Ovary (tissue), 9 donors: ENCODE results near the gene LYST. TPM values are rescaled to one million over a fixed set of nuclear protein-coding genes. Genes with fewer than 3 reads are reported as not detected.
"Not testable (repeated sequence)": the region's sequence is repeated elsewhere in the genome, so short reads cannot be mapped to it uniquely, and the experiment has no call there.

Experiments
- DNase-seq, 5 donors: peaks; one replicate each; pipeline ENCODE4 v3.0.0-alpha.2; 2019 to 2020
- H3K27ac ChIP-seq, 2 donors: fragments of 200-600 bp; one replicate each; pipeline versions ENCODE4 v1.5.1 to v1.8.0; 2019 to 2022
- H3K27me3 ChIP-seq: fragments of 200-600 bp; one replicate; pipeline ENCODE4 v1.8.0; 2022
- H3K36me3 ChIP-seq: fragments of 200-600 bp; sonication (generic); one replicate; pipeline ENCODE4 v1.5.1; 2019
- H3K4me1 ChIP-seq: one replicate; pipeline ENCODE4 v1.8.1; 2013; ENCODE audit warnings: mild to moderate bottlenecking, moderate library complexity; ENCODE audit not compliant: insufficient read depth
- H3K4me3 ChIP-seq: fragments of 200-600 bp; sonication (generic); one replicate; pipeline ENCODE4 v1.5.1; 2017
- H3K9me3 ChIP-seq, 2 donors: fragments of 200-600 bp in 1 of 2; sonication (generic) in 1 of 2; one replicate each; pipeline versions ENCODE4 v1.5.1 to v1.8.1; 2013 to 2019; ENCODE audit warnings: mild to moderate bottlenecking in 1 of 2, moderate library complexity in 1 of 2
- CTCF ChIP-seq, 3 donors: fragments of 450-650 bp in 2 of 3; fragments of 200-600 bp in 1 of 3; IDR thresholded peaks; one replicate each; pipeline versions ENCODE4 v1.5.1 to v1.8.0; 2016 to 2022; ENCODE audit warnings: antibody characterized with exemption in 3 of 3, mild to moderate bottlenecking in 1 of 3
- EP300 ChIP-seq: sonication (generic); formaldehyde crosslinking; IDR thresholded peaks from one replicate; pipeline ENCODE4 v1.6.1; 2017; ENCODE audit warnings: antibody characterized with exemption
- POLR2A ChIP-seq: fragments of 450-650 bp; IDR thresholded peaks from one replicate; pipeline ENCODE4 v1.6.1; 2017; ENCODE audit warnings: antibody characterized with exemption, mild to moderate bottlenecking, moderate library complexity
- WGBS, 3 donors: extraction: QIAGEN DNeasy Blood & Tissue Kit in 1 of 3; methylation state at CpG; one replicate each; pipeline versions ENCODE4 v1.1.5 to v1.1.7; 2013 to 2017; 5-methylcytosine and 5-hydroxymethylcytosine counted together
- intact Hi-C, 4 donors: fragments of 100-400 bp; cut with DNase I; formaldehyde crosslinking; loops; one replicate each; pipeline versions ENCODE4 v1.11.0 to v1.15.1; 2022 to 2023
- polyA plus RNA-seq, 2 donors: library from polyadenylated mRNA; stranded (reverse); fragments of 200-250 nt in 1 of 2; fragments of 350-450 nt in 1 of 2; fragmentation: Illumina TruSeq in 1 of 2; extraction: RNeasy Lipid Tissue Mini Kit (QIAGEN cat#74804) in 1 of 2; gene quantifications; one replicate each; pipeline ENCODE4 v1.2.3, GENCODE V29; 2013 to 2014
- total RNA-seq, 7 donors: library from RNA; depleted of rRNA in 2 of 7; stranded (reverse); fragments of >200 nt in 2 of 7; fragmentation: NEBNext Ultra II Directional in 3 of 7; extraction: Animal tissue kit (Norgen Biotek cat#: 25700) in 3 of 7; gene quantifications; one replicate each; pipeline versions ENCODE4 v1.1.0 to v1.2.4, GENCODE V29; 2016 to 2023
- donor health status: DM: no; HTN: no; CAD: no; lungs with moderate emphysema.
- donor health status: DM: no; HTN: no; CAD: no.
- donor health status: Bipolar disorder and iron deficiency.
- donor health status: DM: yes; HTN: yes; CAD: no.
- donor health status: DM: no; HTN: no; CAD: no.
- donor health status: DM: yes; HTN: yes; CAD: no.

The LYST gene
- total and polyA plus RNA-seq, 9 donors, result 6.8 to 29.2 (median 21.7) TPM

DNA sequence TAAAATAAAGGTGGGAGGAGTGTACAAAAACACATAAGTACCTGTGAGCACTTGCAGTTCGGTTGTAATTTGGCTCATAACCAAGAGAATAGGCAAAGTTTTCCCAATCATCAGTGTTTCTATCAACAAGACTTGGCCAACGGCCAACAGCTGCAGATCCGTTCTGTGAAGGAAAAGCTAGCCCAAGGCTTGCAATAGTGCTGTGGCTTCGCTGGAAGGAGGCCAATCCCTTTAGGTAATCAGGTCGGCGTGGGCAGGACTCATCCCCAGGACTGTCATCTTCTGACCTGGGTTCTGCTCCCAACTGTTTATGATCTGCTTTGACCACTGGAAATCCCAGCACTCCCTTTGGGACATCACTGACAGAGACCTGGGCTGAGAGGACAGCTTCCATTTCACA is 107.8 kb downstream of the LYST start:
- intact Hi-C loops, result no loop called here
- Histone ChIP-seq H3K27ac (no peak overlapping the region), H3K27me3 (no peaks in the 10 kb centered on the region), H3K9me3 (no peaks in the 10 kb centered on the region), H3K36me3 (no peaks in the 10 kb centered on the region), H3K4me3 (no peak overlapping the region), H3K4me1 (no peaks in the 10 kb centered on the region)
- TF ChIP-seq CTCF (IDR thresholded peaks at IDR 0.05), result no peak
- no peak for TF ChIP-seq EP300
- no peak for TF ChIP-seq POLR2A
- 41 to 61% (median 50%) methylated on average over 6 of the region's 6 CpGs for WGBS, 3 donors
- DNase-seq, result peak in 3 of 5 donors; percentile 20 to 37 (median 24)

DNA sequence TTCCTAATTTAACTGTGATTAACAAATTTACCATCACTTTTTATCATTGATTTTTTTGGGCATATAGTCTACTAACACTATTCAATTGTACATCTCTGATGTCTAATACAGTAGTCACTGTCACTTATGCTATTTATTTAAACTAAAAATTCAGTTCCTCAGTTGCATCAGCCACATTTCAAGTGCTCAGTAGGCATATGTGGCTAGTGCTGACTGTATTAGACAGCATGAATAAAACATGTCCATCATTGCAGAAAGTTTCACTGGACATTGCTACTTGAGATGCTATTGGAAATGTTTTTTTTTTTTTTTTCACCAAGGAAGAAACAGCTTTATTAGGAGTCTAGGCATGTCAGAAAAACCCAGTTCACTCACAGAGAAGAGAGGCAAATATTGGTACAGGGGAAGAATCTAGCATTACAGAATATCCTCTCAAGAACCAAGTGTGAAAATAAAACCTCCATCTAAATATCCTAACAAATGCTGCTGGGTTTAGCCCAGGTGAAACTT is 109.1 kb downstream of the LYST start:
- intact Hi-C loops, result no loop called here

DNA sequence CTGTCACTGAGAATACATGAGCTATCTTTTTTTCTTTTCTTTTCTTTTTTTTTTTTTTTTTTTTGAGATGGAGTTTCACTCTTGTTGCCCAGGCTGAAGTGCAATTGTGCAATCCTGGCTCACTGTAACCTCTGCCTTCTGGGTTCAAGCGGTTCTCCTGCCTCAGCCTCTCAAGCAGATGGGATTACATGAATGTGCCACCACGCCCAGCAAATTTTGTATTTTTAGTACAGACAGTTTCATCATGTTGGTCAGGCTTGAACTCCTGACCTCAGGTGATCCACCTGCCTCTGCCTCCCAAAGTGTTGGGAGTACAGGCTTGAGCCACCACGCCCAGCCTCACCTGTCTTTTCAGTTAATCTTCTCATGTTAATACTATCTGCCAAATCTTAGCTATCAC is 112.5 kb downstream of the LYST start:
- not testable (repeated sequence) for H3K27me3 ChIP-seq, H3K4me3 ChIP-seq, H3K36me3 ChIP-seq, H3K9me3 ChIP-seq, DNase-seq, H3K4me1 ChIP-seq, H3K27ac ChIP-seq
- WGBS, 3 donors, result 95 to 99% (median 96%) methylated on average over 3 of the region's 3 CpGs
- intact Hi-C loops, result loop anchor here in 1 of 4 donors (5.0 kb wide), 1 partner anchor 1857 kb away; no protein-coding TSS in a partner anchor

More for the DNA sequence above, 109.1 kb downstream of the LYST start:
- Histone ChIP-seq H3K36me3 (no peaks in the 10 kb centered on the region), H3K4me3 (no peak overlapping the region), H3K27ac (no peak overlapping the region), H3K4me1 (no peaks in the 10 kb centered on the region), H3K9me3 (no peaks in the 10 kb centered on the region), H3K27me3 (no peaks in the 10 kb centered on the region)
- TF ChIP-seq EP300 (no peak), CTCF (IDR thresholded peaks at IDR 0.05) (no peak), POLR2A (no peak)
- no peak for DNase-seq

DNA sequence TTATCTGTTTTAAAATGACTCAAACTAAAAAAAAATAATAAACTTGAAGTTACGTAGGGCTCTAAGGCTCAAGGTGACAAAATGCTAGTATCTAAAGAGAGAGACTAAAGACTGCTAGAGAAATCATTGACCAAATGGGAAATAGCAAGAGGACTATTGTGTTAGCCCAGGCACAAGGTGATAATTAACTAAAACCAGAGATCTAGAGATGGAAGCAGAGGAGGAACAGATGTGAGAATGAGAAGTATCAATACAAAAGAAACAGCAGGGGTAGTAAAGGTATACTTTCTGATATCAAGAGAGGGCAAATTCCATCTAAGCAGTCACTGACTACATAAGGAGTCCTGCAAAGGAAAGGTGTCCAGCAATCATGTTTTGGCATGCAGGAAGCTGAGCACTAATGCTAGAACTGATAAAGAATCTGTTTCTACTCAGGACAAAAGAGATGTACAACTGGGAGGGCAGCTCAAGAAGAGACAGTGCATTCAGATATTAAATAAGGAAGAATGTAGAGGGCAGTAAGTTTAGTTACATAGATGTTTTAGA is 116.9 kb downstream of the LYST start:
- H3K36me3 ChIP-seq, result no peaks in the 10 kb centered on the region
- intact Hi-C loops, result loop anchor here in 1 of 4 donors (5.0 kb wide), 1 partner anchor 1853 kb away; no protein-coding TSS in a partner anchor

More for the DNA sequence above, 116.9 kb downstream of the LYST start:
- Histone ChIP-seq H3K4me1 (no peaks in the 10 kb centered on the region), H3K9me3 (no peaks in the 10 kb centered on the region), H3K27ac (no peak overlapping the region), H3K4me3 (no peak overlapping the region), H3K27me3 (no peaks in the 10 kb centered on the region)
- WGBS, 3 donors, result 88 to 96% (median 93%) methylated on average over 1 of the region's 1 CpG
- no peak for TF ChIP-seq CTCF (IDR thresholded peaks at IDR 0.05)
- no peak for TF ChIP-seq POLR2A
- no peak for TF ChIP-seq EP300
- no peak for DNase-seq
